ENCODE results near the gene MAFF.
A peak's percentile ranks its signal among the peaks of the same experiment; 100 is the strongest.
"Not testable (repeated sequence)": the region's sequence is repeated elsewhere in the genome, so short reads cannot be mapped to it uniquely, and the experiment has no call there.

The MAFF gene

GRCh38 chr22:38177926-38178604, 23.7 kb upstream of the MAFF start:
- no peak for DNase-seq

- not testable (repeated sequence) for DNase-seq
These were observed 23.2 kb upstream of the MAFF start for GRCh38 chr22:38178605-38178937.

- DNase-seq = peak; percentile 78
These were observed 20.8 kb upstream of the MAFF start for GRCh38 chr22:38180841-38181452.

- peak; percentile 100 for DNase-seq
These were observed 20.2 kb upstream of the MAFF start, which contains the start of gene PLA2G6 for GRCh38 chr22:38181453-38182200. Gene PLA2G6, minus strand, starts transcription at chr22:38181830. Its CDS starts 12,404 bp downstream, at chr22:38169426.

GRCh38 chr22:38184788-38185187, 17.0 kb upstream of the MAFF start:
- DNase-seq = no peak

- no peak for DNase-seq
These were observed 15.4 kb upstream of the MAFF start for GRCh38 chr22:38186429-38186828.

- no peak for DNase-seq
These were observed 14.2 kb upstream of the MAFF start for GRCh38 chr22:38187413-38188212.

GRCh38 chr22:38189104-38189503, 12.7 kb upstream of the MAFF start:
- no peak for DNase-seq

- DNase-seq = no peak
These were observed 11.2 kb upstream of the MAFF start for GRCh38 chr22:38190581-38190980.

- no peak for DNase-seq
These were observed 10.7 kb upstream of the MAFF start for GRCh38 chr22:38191055-38191454.

- DNase-seq = no peak
These were observed 9.9 kb upstream of the MAFF start for GRCh38 chr22:38191731-38192474.

- DNase-seq = no peak
These were observed 9.3 kb upstream of the MAFF start for GRCh38 chr22:38192475-38192863.

- DNase-seq = peak; percentile 76
These were observed 8.2 kb upstream of the MAFF start for GRCh38 chr22:38193580-38193979.

GRCh38 chr22:38196791-38197419, 4.9 kb upstream of the MAFF start:
- no peak for DNase-seq

- DNase-seq = no peak
These were observed 1.8 kb upstream of the MAFF start for GRCh38 chr22:38199826-38200559.

- DNase-seq = no peak
These were observed 453 bp upstream of the MAFF start for GRCh38 chr22:38201371-38201710.

- DNase-seq = peak; percentile 82
These were observed 769 bp downstream of the MAFF start for GRCh38 chr22:38202437-38203089.

- peak; percentile 29 for DNase-seq
These were observed 1.5 kb downstream of the MAFF start for GRCh38 chr22:38203090-38203810.

GRCh38 chr22:38203855-38204514, 2.2 kb downstream of the MAFF start:
- DNase-seq = peak; percentile 72

GRCh38 chr22:38204784-38205183, 3.0 kb downstream of the MAFF start:
- DNase-seq = no peak
